HG03139 (cell line): ENCODE data around the gene ENTHD1.

Source experiments
- ATAC-seq: cut with Tn5 transposase; IDR thresholded peaks from one replicate; pipeline ENCODE4 v1.9.1; 2021; ENCODE audit not compliant: unreplicated experiment

Gene ENTHD1

GRCh38 chr22:39693943-39694500 lies 199.5 kb downstream of the ENTHD1 start:
- no peak for ATAC-seq
